Stimulated activated CD8-positive, alpha-beta memory T cell treated with anti-CD3 and anti-CD28 coated beads, Interleukin-12 subunit alpha, Interleukin-12 subunit beta, amount 100 ng/mL, for 24 hours (primary cell): Measurements from ENCODE around the gene RFNG.

Source experiments
- DNase-seq: peaks from one replicate; pipeline ENCODE4 v3.0.0-alpha.2; 2020; ENCODE audit errors: extremely low read depth

RFNG gene

DNA sequence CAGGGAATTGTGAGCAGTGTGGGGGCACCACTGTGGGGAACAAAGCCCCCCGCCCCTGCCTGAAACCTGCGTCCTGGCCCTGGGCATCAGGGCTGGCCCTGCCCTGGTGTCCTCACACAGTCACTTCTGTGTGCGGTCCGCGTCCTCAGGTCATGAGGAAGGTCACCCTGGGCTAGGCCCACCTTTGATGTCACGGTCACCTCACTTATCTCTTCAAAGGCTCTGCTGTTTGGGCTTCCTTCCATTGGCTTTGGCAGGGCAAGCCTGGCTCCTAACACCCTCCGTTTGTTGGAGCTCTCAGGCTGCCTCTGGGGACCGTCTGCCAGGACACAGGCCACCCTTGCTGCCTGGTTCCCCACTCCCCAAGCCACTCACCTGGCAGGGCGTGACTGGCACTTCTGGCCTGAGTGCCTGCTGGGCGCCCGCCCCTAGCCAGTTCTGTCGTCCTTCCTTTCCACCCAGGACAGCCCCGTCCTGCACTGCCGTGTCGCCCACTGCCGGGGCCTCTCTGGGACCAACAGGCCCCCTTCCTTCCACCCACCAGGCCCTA, 37.8 kb downstream of the RFNG start:
- DNase-seq = no peak

DNA sequence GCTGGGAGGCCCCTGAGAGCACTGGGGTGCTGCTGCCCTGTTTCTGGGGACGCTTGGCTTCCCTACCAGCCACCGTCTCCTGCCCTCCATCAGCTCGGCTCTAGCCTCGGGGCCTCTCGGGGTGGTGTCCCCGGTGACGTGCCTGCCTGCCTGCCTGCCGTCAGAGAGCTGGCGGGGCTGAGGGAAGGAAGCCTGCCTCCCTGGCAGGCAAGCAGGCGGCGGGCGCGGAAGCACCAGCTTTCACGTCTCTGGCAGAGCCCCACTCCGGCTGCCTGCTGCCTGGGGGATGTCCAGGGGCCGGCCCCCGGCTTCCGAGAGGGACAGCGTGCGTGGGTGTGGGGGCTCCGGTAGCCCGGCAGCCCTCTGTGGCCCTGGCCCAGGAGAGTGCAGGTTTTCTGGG, 38.3 kb downstream of the RFNG start:
- no peak for DNase-seq

DNA sequence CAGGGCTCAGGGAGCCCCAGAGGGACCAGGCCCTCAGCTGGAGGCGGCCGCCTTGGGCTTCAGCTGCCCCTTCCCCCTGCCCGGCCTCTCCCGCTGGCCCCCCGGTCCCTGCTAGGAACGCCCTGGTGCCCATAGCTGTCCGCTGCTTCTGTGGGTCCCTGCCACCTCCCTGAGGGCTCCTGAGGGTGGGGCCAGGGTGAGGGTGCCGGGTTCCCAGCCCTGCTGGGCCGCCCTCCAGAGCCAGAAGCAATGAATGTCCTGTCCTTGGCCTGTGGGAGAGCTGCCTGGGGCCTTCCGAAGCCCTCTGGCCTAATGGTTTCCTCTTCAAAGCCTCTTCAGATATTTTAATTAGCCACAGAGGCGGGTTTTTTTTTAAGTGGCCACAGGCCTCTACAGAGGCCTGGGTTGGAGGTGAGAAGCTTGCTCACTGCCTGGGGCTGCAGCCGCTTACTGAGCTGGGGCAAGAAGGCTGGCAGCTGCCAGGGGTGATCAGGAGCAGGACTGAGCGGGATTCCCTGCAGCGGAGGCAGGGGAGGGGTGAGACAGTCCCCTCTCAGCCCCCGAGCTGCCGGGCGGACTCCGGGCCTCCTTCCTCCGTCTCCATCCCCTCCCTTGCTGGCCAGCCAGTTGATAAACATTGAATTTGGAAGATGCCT, 38.8 kb downstream of the RFNG start:
- no peak for DNase-seq

DNA sequence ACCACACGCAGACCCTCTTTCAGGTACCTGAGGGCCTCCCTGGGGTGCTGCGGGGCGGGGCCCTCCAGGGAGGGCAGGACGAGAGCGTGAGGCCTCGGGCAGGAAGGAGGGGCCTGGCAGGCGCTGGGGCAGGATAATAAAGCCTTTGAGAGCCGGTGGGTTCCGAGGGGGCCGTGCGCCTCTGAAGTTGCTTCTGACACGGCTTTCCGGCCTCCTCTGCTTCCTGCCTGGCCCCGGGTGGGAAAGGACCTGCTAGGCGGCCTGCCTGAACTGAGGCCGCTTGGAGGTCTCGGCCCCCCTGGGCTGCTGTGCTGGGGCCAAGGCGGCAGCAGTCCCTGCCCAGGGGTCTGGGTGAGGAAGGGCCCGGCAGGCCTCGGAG, 39.4 kb downstream of the RFNG start:
- DNase-seq = no peak

DNA sequence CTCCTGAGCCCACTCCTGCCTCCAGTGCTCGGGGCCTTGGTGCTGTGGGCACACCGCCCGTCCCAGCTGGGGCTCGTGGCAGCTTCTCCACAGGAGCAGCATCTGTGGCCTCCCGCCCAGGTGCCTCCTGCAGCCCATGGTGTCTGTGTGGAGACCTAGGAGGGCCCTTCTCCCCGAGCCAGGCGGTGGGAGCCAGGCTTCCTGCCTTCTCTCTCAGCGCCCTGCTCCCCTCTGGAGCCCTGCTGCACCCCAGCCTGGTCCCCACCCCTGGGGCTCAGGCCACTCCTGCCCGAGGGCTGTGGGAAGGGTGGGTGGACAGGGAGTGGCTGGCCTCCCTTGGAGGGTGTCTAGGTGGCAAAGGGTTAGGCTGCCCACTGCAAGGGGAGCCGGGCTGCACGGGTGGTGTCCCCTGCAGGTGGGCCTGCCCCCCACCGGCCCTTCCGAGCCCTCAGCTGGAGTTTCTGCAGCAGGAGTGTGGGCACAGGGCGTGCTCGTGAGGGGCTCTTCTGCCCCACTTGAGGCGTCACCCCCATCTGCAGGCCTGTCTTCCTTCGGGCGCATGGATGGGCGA, 39.9 kb downstream of the RFNG start:
- DNase-seq = no peak

DNA sequence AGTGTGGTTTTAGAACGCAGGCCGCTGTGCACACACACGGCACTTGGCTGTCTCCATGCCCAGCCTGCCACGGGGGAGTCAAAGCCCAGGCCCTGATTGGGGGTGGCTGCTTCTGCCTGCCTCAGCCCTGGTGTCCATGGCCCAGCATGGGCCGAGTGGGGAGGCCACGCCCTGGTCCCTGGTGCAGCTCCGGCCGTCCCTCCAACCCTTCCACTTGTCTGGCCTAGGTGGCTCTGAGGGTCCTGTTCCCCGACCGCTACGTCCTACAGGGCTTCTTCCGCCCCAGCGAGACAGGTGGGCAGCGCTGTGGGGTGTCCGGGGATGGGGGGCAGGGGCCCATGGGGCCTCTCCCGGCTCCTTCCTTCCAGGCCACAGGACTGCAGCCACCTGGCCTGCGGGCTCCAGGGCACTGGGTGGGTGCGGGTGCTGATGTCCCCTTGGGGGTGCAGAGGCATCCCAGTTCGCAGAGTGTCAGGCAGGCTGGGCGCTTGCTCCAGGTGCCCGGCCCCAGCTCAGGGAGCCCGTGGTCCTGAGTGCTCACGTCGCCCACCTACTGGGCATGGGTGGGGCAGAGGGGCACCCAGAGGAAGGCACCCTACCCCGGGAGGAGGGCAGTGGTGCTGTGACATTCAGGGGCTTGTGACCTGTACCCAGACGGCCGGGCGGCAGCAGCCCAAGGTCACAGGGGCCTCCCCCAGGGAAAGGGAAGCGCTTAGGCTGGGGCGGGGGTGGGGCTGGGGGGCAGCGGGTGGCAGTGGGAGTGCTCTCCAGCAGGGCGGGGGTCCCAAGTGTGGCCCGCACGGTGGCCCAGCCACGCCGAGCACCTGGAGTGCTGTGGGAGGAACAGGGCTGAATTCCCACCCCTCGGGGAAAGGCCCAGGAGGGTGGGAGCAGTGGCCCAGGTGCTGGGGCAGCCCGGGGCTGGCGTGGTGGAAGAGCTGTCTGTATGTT, 40.8 kb downstream of the RFNG start:
- DNase-seq = no peak

DNA sequence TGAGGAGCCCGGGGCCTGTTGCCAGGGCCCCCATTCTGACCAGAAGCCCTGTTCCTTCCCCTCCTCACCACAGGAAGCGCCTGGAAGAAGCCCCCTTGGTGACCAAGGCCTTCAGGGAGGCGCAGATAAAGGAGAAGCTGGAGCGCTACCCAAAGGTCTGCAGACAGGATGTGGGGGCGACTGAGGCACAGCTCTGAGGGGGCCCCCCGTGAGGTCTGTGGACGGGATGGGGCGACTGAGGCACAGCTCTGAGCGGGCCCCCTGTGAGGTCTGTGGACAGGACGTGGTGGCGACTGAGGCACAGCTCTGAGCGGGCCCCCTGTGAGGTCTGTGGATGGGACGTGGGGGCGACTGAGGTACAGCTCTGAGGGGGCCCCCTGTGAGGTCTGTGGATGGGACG, 42.2 kb downstream of the RFNG start:
- no peak for DNase-seq

DNA sequence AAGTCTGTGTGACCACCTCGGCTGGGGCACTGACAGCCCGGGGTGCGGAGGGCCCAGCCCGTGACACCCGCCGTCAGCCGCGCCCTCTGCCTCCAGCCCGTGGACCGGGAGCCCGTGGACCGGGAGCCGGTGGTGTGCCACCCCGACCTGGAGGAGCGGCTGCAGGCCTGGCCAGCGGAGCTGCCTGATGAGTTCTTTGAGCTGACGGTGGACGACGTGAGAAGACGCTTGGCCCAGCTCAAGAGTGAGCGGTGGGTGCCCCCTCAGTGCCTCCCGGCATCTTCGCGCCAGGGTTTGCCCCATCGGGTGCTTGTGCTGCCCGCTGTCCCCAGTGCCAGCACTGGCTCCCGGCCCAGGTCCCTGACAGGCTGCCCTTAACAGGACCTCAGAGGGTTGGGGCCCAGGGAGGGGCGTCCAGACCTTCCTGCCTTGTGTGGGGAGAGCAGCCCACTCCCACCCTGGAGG, 42.6 kb downstream of the RFNG start:
- no peak for DNase-seq

DNA sequence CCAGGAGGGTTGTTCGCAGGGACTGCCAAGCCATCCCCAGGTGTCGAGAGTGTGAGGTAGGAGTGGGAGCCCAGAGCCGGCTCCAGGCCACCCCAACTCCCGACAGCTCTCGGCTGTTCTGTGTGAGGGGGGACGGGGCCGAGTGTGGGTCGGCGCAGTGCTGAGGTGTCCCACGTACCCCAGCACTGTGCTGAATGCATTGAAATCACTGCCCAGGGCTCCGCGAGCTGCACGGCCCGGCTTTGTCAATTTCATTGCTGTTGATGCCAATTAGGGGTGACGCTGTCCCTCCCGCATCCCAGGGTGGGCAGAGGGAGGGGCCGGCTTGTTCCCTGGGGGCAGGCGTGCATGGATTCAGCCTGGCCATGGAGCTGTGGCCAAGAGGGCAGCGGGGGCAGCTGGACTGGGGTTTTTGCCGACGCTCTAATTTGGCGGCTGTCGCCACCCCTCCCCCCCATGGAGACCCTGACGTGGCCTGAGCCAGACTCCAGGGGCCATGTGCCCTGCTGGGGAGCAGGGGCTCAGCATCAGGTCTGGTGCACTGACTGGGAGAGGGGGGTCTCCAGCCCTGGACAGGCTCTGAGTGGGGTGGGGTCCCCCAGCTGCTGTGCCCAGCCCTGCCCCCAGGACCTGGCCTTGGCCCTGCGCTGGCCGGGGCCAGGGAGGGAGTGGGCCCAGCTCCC, 43.2 kb downstream of the RFNG start:
- DNase-seq = no peak

DNA sequence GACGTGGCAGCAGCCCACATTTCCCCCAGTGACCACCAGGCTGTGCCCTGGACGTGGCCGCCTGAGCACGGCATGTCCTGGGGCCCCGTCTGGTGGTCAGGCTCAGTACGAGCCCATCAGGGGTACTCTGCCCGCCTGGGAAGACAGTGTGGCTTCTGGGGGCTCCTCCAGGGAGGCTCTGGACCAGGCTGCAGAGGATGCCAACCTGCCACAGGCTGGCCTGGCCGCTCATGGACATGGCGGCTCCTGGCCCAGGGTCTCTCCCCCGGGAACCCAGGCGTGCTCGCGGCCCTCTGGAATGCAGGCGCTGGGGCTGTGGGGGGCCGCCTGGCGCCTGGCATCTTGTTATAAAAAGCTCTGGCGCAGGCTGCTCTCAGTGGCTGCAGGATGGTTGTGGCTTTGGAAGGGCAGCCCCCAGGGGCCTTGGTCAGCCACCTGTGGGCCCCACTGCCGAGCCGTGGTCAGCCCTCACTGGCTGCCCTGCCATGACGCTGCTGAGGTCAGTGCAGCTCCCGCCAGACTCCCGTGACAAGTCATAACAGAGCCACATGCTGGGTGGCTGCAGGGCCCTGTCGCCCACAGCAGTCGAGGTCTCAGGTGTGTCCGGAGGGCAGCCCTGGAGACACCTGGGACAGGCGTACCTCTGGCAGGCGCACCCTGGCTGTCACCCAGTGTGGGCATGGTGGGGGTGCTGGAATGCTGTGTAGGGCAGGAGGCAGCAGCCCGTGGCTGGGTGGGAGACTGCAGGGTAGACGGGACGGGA, 43.9 kb downstream of the RFNG start:
- no peak for DNase-seq

DNA sequence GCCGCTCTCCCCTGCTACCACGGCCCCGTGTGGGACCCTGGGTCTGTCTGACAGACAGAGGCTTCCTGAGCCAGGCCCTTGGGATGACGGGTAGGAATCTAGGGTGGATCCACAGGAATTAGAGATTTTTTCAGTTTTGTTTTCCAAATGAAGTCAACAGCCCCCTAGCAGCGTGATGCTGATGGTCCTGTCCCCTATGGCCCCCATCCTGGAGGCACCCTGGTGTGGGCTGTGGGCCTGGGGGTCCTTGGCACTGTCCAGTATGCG, 44.5 kb downstream of the RFNG start:
- DNase-seq = no peak

DNA sequence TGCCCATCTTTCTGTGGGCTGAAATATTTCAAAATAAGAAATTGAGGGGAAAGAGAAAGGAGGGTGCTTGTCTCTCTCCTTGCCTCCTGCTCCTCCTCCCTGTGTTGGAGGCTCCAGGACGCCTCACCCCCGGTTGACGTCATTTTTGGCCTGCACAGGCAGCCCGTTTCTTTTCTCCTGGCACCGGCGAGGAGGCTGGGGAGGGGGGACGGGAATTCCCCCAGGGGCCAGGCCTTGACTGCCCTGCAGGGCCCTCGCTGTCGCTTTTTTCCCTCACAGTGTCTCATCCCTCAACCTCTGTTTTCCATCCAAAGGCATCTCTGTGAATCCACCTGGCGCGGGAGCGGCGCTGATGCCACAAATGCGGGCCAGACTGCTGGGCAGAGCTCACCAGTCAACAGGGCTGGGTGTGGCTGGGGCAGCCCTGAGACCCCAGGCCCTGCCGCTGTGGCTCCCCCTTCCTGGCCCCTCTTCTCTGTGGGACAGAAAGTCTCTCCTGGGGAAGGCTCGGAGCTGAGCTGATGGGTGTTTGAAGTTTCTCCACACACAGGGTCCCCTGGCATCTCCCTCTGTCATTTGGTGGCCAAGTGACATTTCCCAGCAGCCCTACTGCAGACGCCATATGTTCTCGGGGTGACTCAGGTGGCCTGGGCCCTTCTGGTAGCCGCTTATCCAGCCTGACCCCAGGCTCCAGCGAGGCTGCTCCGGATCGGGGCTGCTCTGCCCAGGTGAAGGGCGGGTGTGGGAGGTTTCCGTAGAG, 45.0 kb downstream of the RFNG start:
- no peak for DNase-seq

DNA sequence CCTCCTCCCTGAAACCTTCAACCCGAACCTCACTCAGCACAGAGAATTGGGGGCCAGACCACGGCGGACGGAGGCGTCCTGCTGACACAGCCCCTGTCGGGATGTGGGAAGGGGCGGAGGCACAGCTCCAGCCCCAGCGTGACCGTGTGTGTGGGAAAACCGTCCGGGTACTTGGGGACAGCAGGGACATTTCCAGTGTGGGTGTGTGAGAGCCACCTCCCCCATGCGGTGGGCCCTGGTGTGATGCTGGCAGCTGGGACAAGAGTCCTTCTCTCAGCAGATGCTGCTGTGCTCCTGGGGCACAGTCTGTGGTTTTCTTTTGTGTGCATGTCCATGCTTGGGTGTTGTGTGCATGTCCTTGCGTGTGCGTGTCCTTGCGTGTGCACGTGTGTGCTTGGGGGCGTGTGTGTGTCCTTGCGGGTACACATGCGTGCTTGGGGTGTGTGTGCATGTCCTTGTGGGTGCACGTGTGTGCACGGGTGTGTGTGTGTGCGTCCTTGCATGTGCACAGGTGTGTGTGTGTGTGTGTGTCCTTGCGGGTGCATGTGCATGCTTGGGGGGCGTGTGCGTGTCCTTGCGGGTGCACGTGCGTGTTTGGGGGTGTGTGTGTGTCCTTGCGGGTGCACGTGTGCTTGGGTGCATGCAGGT, 45.8 kb downstream of the RFNG start:
- no peak for DNase-seq

DNA sequence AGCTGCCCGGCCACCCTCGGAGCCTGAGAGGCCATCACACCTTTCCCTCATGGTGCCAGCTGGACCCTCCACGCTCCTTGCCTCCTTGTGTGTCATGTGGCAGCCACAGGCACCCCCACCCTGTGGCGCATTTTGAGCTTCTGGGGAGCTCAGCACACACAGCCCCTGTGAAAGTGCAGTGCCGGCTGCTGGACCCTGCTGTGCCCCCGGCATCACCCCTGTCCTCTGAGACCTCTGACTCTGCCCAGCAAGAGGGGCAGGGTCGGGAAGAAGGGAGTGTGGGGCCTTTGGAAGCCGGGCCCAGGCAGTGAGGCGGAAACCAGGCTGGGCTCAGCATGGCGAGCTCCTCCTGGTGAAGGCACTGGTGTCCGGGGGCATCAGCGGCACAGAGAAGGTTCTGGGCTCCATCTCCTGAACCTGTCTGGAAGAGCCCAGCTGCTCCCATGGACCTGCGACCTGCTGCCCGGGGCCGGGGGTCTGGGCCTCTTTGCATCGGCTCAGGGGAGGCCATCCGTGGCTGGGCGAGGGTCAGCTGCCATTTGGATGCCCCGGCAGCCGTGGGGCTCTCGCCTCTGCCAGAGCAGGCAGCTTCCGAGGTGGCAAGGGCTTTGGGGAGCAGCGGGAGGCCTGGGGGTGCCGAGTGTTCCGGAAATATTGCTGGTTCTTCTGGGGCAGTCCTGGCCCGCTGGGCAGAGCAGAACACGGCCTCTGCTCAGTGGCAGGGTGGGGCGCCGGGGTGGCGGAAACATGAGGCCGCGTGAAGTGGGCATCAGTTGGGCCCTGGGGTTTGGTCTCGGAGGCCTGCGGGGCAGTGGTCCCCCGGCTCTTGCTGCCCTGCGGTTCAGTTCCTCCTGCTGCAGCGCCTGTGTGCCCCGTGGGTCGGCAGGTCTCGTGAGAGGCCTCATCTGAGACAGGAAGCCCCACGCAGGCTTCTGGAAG, 46.8 kb downstream of the RFNG start:
- no peak for DNase-seq

DNA sequence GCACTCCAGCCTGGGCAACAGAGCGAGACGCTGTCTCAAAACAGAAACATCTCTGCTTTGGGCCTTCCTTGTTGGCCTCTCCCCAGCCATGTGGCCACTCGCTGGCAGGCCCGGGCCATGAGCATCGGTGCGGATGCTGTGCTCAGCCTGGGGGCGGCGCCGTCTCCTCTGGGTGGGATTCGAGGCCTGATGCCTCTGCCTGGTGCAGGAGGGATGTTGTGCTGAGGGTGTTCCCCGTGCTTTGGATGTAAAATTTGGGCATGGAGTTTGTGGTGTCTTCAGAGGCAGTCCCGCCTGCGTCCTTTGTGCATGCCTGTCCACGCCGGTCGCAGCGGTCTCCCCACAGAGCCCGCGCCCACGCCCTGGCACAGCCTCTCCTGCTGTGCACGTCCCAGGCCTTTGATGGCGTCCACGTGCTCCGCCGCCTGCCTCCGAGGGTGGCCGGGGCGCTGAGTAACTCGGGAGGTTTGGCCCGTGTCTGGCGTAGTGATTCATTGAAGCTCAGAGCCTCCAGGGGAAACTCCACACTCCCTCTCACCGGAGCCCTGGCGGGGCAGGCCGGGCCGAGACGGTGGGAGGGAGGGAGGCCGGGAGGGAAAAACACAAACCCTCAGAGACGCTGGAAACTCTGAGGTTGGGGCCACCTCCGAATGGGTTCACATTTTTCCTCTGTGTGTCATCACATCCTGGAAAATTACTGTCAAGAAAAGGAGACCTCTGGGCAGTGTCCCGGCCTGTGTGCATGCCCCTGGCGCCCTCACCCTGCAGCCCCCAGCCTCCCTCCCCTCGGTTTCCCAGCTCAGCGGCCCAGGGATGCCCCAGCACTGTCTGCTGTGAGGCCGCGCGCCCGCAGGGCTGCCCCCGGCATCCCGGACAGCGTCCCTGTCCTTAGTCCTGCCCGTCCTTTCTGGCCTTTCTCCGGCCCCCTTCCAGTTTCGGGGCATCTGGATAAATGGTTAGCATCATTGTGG, 47.9 kb downstream of the RFNG start:
- DNase-seq = no peak

DNA sequence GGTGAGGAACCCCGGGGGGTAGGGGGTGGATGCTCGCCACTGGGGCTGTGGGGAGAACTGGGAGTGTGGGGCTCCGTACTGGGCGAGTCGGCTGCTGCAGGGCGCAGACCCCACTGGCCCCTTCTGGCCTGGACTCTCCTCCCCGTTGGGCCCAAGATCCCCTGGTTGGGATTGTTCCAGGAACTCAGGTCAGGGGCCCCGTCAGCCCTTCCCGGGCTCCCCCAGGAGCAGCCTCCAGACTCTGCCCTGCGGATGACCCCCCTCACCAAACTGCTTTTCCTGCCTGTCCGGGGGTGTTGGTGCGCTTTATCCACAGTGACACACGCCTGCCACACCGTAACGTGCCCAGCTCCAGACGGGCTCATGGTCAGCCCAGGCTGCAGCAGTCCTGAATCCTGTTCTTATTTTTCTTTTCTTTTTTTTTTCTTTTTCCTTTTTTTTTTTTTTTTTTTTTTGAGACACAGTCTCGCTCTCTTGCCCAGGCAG, 50.0 kb downstream of the RFNG start:
- no peak for DNase-seq

DNA sequence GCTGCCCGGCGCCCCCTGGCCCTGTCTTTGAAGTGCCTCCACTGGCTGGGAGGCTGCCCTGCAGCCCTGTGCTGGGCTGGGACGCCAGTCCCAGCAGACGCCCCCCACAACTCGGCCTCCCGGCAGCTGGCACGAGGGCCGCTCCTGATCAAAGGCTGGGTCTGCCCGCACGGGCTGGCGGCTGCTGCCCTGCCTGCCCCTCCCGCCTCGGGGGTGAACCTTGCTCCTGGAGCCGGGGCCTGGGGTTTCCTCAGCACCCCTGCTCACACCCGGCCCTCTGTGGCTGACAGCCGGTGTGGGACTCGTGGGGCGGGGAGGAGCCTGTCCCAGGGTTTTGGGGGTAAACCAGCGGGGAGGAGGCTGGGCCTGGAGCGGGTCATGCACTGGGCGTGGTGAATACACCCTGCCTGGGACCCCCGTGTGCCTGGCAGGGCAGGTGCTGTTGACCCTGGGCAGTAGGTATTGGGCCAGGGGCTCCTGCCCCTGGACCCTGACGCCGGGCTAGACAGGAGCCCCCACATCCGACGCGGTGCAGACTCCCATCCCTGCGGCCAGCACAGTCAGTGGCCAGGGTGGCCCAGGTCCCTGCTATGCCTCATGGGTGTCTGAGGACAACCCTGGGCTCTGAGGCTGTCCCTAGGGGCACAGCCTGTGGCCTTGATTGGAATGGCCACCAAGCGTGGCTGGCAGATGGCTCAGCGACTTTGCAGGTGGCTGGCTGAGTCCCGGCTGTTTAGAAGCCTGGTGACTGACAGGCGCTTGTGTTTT, 50.6 kb downstream of the RFNG start:
- DNase-seq = no peak
